H1 (cell line): Measurements from ENCODE around the gene RNF151. TPM values are rescaled to one million over a fixed set of nuclear protein-coding genes. Genes with fewer than 3 reads are reported as not detected.

ENCODE experiments used
- CTCF ChIA-PET: fragments of 300-600 bp; sonication (Branson Sonifier 250); formaldehyde crosslinking; loops from one replicate; lab custom pipeline; 2021; ENCODE audit not compliant: partially characterized antibody; lab: Charles Lee
- POLR2A ChIA-PET: fragments of 300-600 bp; sonication (Branson Sonifier 250); formaldehyde crosslinking; loops from one replicate; lab custom pipeline; 2021; ENCODE audit warnings: inconsistent platforms; ENCODE audit not compliant: partially characterized antibody; lab: Charles Lee
- DNase-seq, 2 experiments: peaks; one replicate each; pipeline versions ENCODE4 v3.0.0 to v3.0.0-alpha.2; 2010 to 2022; ENCODE audit warnings: low spot score in 2 of 2, low read depth in 1 of 2, mixed read lengths in 1 of 2
- FAIRE-seq: peaks from 2 replicates; lab custom pipeline; 2011; peaks lifted over from hg19 to GRCh38; lab: Jason Lieb, UNC
- H2AFZ ChIP-seq: 2 replicates; pipeline ENCODE4 v1.8.1; 2012; ENCODE audit warnings: low read length, inconsistent platforms
- H2AK5ac ChIP-seq: 2 replicates; pipeline ENCODE4 v1.6.1; 2013; ENCODE audit warnings: low read depth, low read length
- H2BK120ac ChIP-seq: replicated peaks from 2 replicates; pipeline ENCODE3; 2013; ENCODE audit warnings: low read depth, low read length, inconsistent platforms
- H2BK12ac ChIP-seq: 2 replicates; pipeline ENCODE4 v1.6.1; 2013; ENCODE audit warnings: low read depth, low read length
- H2BK15ac ChIP-seq: 2 replicates; pipeline ENCODE4 v1.6.1; 2013; ENCODE audit warnings: low read length
- H2BK20ac ChIP-seq: 2 replicates; pipeline ENCODE4 v1.6.1; 2013; ENCODE audit warnings: low read length
- H2BK5ac ChIP-seq: 2 replicates; pipeline ENCODE4 v1.6.1; 2013; ENCODE audit warnings: low read depth, low read length
- H3K14ac ChIP-seq: 2 replicates; pipeline ENCODE4 v1.6.1; 2013; ENCODE audit warnings: inconsistent platforms; ENCODE audit not compliant: insufficient read length
- H3K18ac ChIP-seq: 2 replicates; pipeline ENCODE4 v1.6.1; 2013; ENCODE audit warnings: low read length; ENCODE audit errors: extremely low read depth
- H3K23ac ChIP-seq: 2 replicates; pipeline ENCODE4 v1.6.1; 2013; ENCODE audit warnings: inconsistent platforms; ENCODE audit not compliant: insufficient read length
- H3K23me2 ChIP-seq: 2 replicates; pipeline ENCODE4 v1.6.1; 2013; ENCODE audit warnings: low read depth, low read length
- H3K27ac ChIP-seq: 2 replicates; pipeline ENCODE4 v1.6.1; 2011; ENCODE audit warnings: low read depth, low read length, inconsistent platforms
- H3K27me3 ChIP-seq, 4 experiments: replicated peaks in 1 of 4; 1 replicate in 1 of 4; 2 replicates in 3 of 4; pipeline versions ENCODE4 v1.6.1 to v1.8.1; 2011 to 2013; ENCODE audit warnings: low read length in 3 of 4, mild to moderate bottlenecking in 3 of 4, inconsistent platforms in 2 of 4, mixed read lengths in 2 of 4, moderate library complexity in 1 of 4; ENCODE audit not compliant: control insufficient read depth in 3 of 4, insufficient read depth in 3 of 4; ENCODE audit errors: extremely low read depth in 1 of 4
- H3K36me3 ChIP-seq, 4 experiments: 2 replicates each; pipeline versions ENCODE4 v1.6.1 to v1.8.1; 2011 to 2013; ENCODE audit warnings: mild to moderate bottlenecking in 4 of 4, low read length in 3 of 4, moderate library complexity in 2 of 4, control low read depth in 1 of 4, inconsistent platforms in 1 of 4; ENCODE audit not compliant: insufficient read depth in 4 of 4, control insufficient read depth in 2 of 4
- H3K4ac ChIP-seq: replicated peaks from 2 replicates; pipeline ENCODE3; 2013; ENCODE audit warnings: low read length, low read depth, mixed read lengths, inconsistent platforms; ENCODE audit not compliant: insufficient read length
- H3K4me1 ChIP-seq, 4 experiments: replicated peaks in 1 of 4; 1 replicate in 1 of 4; 2 replicates in 3 of 4; pipeline versions ENCODE4 v1.6.1 to v1.8.1; 2011 to 2013; ENCODE audit warnings: low read length in 3 of 4, inconsistent platforms in 2 of 4, mixed read lengths in 1 of 4; ENCODE audit not compliant: insufficient read depth in 4 of 4, control insufficient read depth in 3 of 4
- H3K4me2 ChIP-seq, 2 experiments: 2 replicates each; pipeline versions ENCODE4 v1.6.1 to v1.8.1; 2011 to 2013; ENCODE audit warnings: low read depth in 2 of 2, low read length in 2 of 2, control low read depth in 1 of 2, inconsistent platforms in 1 of 2, mild to moderate bottlenecking in 1 of 2; ENCODE audit not compliant: insufficient read depth in 1 of 2
- H3K4me3 ChIP-seq, 4 experiments: fragments of 200-600, 300-600 bp in 1 of 4; sonication (generic), shearing (Covaris generic), sonication (Bioruptor Twin) in 1 of 4; 2 replicates each; pipeline versions ENCODE4 v1.5.1 to v1.8.1; 2011 to 2016; ENCODE audit warnings: low read length in 4 of 4, low read depth in 3 of 4, control low read depth in 2 of 4, inconsistent platforms in 2 of 4, mild to moderate bottlenecking in 2 of 4, mixed read lengths in 1 of 4, moderate library complexity in 1 of 4; ENCODE audit not compliant: insufficient read depth in 2 of 4; ENCODE audit errors: extremely low read depth in 1 of 4
- H3K56ac ChIP-seq: replicated peaks from 2 replicates; pipeline ENCODE3; 2013; ENCODE audit warnings: low read depth, mild to moderate bottlenecking, mixed read lengths, low read length, inconsistent platforms; ENCODE audit not compliant: insufficient read length
- H3K79me1 ChIP-seq: 2 replicates; pipeline ENCODE4 v1.6.1; 2013; ENCODE audit warnings: low read depth, low read length, control low read depth
- H3K79me2 ChIP-seq, 2 experiments: 2 replicates each; pipeline versions ENCODE4 v1.6.1 to v1.8.1; 2012 to 2013; ENCODE audit warnings: low read length in 2 of 2, mild to moderate bottlenecking in 2 of 2, inconsistent platforms in 1 of 2; ENCODE audit not compliant: insufficient read depth in 2 of 2, control insufficient read depth in 1 of 2
- H3K9ac ChIP-seq, 4 experiments: replicated peaks in 1 of 4; 1 replicate in 1 of 4; 2 replicates in 3 of 4; pipeline versions ENCODE4 v1.6.1 to v1.8.1; 2011 to 2013; ENCODE audit warnings: low read depth in 3 of 4, low read length in 3 of 4, control low read depth in 2 of 4, mild to moderate bottlenecking in 2 of 4, moderate library complexity in 2 of 4, inconsistent platforms in 1 of 4; ENCODE audit errors: extremely low read depth in 1 of 4
- H3K9me3 ChIP-seq, 2 experiments: 2 replicates each; pipeline versions ENCODE4 v1.6.1 to v1.8.1; 2012 to 2013; ENCODE audit warnings: mild to moderate bottlenecking in 2 of 2, moderate library complexity in 2 of 2, control low read depth in 1 of 2, inconsistent platforms in 1 of 2, low read depth in 1 of 2, low read length in 1 of 2, mixed read lengths in 1 of 2; ENCODE audit not compliant: insufficient read depth in 2 of 2
- H4K20me1 ChIP-seq, 2 experiments: replicated peaks in 1 of 2; 2 replicates each; pipeline versions ENCODE3 to v1.8.1; 2011 to 2013; ENCODE audit warnings: inconsistent platforms in 2 of 2, low read length in 2 of 2, mild to moderate bottlenecking in 1 of 2; ENCODE audit not compliant: insufficient read depth in 2 of 2, control insufficient read depth in 1 of 2
- H4K5ac ChIP-seq: 2 replicates; pipeline ENCODE4 v1.6.1; 2013; ENCODE audit warnings: low read length, low read depth, mixed read lengths, inconsistent platforms; ENCODE audit not compliant: insufficient read length
- H4K8ac ChIP-seq: 2 replicates; pipeline ENCODE4 v1.8.0; 2013; ENCODE audit warnings: mild to moderate bottlenecking, moderate library complexity, low read length, inconsistent platforms; ENCODE audit not compliant: insufficient read depth; ENCODE audit errors: extremely low read depth
- H4K91ac ChIP-seq: replicated peaks from 2 replicates; pipeline ENCODE3; 2013; ENCODE audit warnings: low read length, mixed read lengths, inconsistent platforms; ENCODE audit not compliant: insufficient read length
- CBX5 ChIP-seq: fragments of 300-800, 300-1000 bp; sonication (generic); IDR thresholded peaks from 2 replicates; pipeline ENCODE4 v1.7.1; 2016; ENCODE audit warnings: antibody characterized with exemption, low read length, low read depth
- WGBS, 2 experiments: shearing (Covaris generic) in 1 of 2; methylation state at CpG; one replicate each; pipeline versions ENCODE4 v1.1.6 to v1.1.7; 2013 to 2015; ENCODE audit warnings: low lambda C conversion rate in 2 of 2, mixed read lengths in 2 of 2, inconsistent platforms in 1 of 2, low coverage in 1 of 2, missing lambda C conversion rate in 1 of 2; ENCODE audit not compliant: insufficient replicate concordance in 2 of 2, insufficient coverage in 1 of 2, insufficient read length in 1 of 2; ENCODE audit errors: extremely low coverage in 1 of 2, missing lambda C conversion rate in 1 of 2; 5-methylcytosine and 5-hydroxymethylcytosine counted together
- polyA plus RNA-seq, 7 experiments: library from polyadenylated mRNA; depleted of rRNA in 3 of 7; stranded (reverse) in 5 of 7; unstranded in 2 of 7; fragments of >200 nt in 5 of 7; fragments of 200-250 nt in 2 of 7; gene quantifications; 1 replicate in 5 of 7; 2 replicates in 1 of 7; 4 replicates in 1 of 7; pipeline versions ENCODE4 v1.2.1 to v1.2.3, GENCODE V29; 2011 to 2013; ENCODE audit warnings: missing spikeins in 2 of 7, mixed read lengths in 2 of 7
- total RNA-seq: library from RNA; stranded (reverse); fragmentation: NEBNext Ultra II Directional; extraction: Animal tissue kit (Norgen Biotek cat#: 25700); gene quantifications from 2 replicates; pipeline ENCODE4 v1.2.1, GENCODE V29; 2021
- TF ChIP-seq, protein P1 (sequence below): IDR thresholded peaks from 2 replicates; pipeline ENCODE4 v1.6.1; 2012; ENCODE audit warnings: low read length, inconsistent platforms

Gene RNF151
- total and polyA plus RNA-seq, 2 of the 8 experiments (the other 6 are each of a cell fraction or from before 2014, with no cell fraction given), result not detected

DNA sequence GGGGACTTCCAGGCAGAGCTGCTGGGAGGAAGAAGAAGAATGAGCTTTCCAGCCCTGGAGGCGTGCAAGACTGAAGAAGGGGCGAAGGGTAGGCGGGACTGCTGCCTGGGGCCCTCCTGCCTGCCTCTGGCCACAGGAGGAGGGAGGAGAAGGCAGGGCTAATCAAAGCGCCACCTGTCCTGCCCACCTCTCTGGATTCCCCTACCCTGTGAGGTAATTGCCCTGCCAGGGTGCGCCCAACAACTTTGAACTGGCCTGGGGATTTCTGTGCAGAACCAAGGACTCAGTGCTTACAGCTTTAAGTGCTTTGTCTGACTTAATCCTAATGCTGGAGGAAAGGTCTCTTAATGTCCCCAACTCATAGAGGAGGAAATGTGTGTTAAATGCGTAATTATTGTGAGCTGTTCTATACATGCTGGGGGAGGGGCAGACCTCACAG, 14.8 kb downstream of the RNF151 start, which contains the start of gene NOXO1:
NOXO1 (minus strand) TSS at position 72 of the 439 bp plus-strand sequence. CDS start 290 bp downstream, outside the sequence.
- peaks cover 26% of the 10 kb centered on the region for H3K23me2 ChIP-seq
- peak within 1 kb of the TSS; percentile 32 for H3K18ac ChIP-seq
- no peaks in the 10 kb centered on the region for H3K79me1 ChIP-seq
- H4K20me1 ChIP-seq, result peaks cover 0 to 12% of the 10 kb centered on the region in 2 experiments
- H4K91ac ChIP-seq, result no peak within 1 kb of the TSS
- H2BK120ac ChIP-seq, result no peak within 1 kb of the TSS
- H3K4me3 ChIP-seq, result peak within 1 kb of the TSS in 3 of 4 experiments; percentile 31 to 61 (median 38); a peak in 6 of 8 replicates
- H3K9ac ChIP-seq, result no peak within 1 kb of the TSS
- POLR2A ChIA-PET, result interaction anchor here (0.8 to 28.2 kb wide), 10 partner anchors 9 to 199 kb away, joined by 3 to 736 read pairs (median 4); partner anchors contain the start of genes NDUFB10, NUBP2, RNF151 and RPS2
- H3K4me2 ChIP-seq, result peak within 1 kb of the TSS; percentile 87 to 91
- peaks cover 2 to 19% (median 10%) of the 10 kb centered on the region in 4 experiments; a peak in 5 of 8 replicates for H3K36me3 ChIP-seq
- peak in 1 of 2 experiments; percentile 49 for DNase-seq
- H3K23ac ChIP-seq, result no peak within 1 kb of the TSS
- no peak within 1 kb of the TSS for H3K56ac ChIP-seq
- H2BK20ac ChIP-seq, result no peak within 1 kb of the TSS
- peak within 1 kb of the TSS; percentile 61; the same call in 1 of the 2 replicates for H2BK15ac ChIP-seq
- no peak within 1 kb of the TSS for H2AK5ac ChIP-seq
- no peak within 1 kb of the TSS for H2AFZ ChIP-seq
- peak within 1 kb of the TSS; percentile 12; the same call in 1 of the 2 replicates for H4K8ac ChIP-seq
- no peak within 1 kb of the TSS for H3K27ac ChIP-seq
- TF ChIP-seq, protein P1, sequence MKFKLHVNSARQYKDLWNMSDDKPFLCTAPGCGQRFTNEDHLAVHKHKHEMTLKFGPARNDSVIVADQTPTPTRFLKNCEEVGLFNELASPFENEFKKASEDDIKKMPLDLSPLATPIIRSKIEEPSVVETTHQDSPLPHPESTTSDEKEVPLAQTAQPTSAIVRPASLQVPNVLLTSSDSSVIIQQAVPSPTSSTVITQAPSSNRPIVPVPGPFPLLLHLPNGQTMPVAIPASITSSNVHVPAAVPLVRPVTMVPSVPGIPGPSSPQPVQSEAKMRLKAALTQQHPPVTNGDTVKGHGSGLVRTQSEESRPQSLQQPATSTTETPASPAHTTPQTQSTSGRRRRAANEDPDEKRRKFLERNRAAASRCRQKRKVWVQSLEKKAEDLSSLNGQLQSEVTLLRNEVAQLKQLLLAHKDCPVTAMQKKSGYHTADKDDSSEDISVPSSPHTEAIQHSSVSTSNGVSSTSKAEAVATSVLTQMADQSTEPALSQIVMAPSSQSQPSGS, result 0 out of 2 replicates have a peak, but pooled peaks have one; percentile 31
- TF ChIP-seq CBX5, result no peak
- no peak for FAIRE-seq
- 57% methylated on average over 4 of the region's 6 CpGs; no CpG with 5 or more reads in 1 of the 2 experiments for WGBS, 2 experiments
- CTCF ChIA-PET, result interaction anchor here (0.6 to 3.1 kb wide), 7 partner anchors 9 to 198 kb away, joined by 3 to 8 read pairs (median 4); no protein-coding TSS in a partner anchor
- H3K4me1 ChIP-seq, result peaks cover 3 to 40% (median 27%) of the 10 kb centered on the region in 4 experiments
- H3K14ac ChIP-seq, result no peak within 1 kb of the TSS
- no peak within 1 kb of the TSS for H2BK5ac ChIP-seq
- peaks cover 0 to 9% of the 10 kb centered on the region in 2 experiments; a peak in 1 of 4 replicates for H3K79me2 ChIP-seq
- H4K5ac ChIP-seq, result no peak within 1 kb of the TSS
- no peak within 1 kb of the TSS for H2BK12ac ChIP-seq
- no peak within 1 kb of the TSS for H3K4ac ChIP-seq
- peaks cover 8 to 40% (median 39%) of the 10 kb centered on the region in 4 experiments; a peak in 6 of 7 replicates for H3K27me3 ChIP-seq
- no peaks in the 10 kb centered on the region for H3K9me3 ChIP-seq
